Liver (tissue), 3 donors: ENCODE data around the gene PHLPP1.

Experiments
- CTCF ChIP-seq: fragments of 150-350 bp; IDR thresholded peaks from 2 replicates; pipeline ENCODE4 v1.5.1; 2017; ENCODE audit warnings: improper control_type of control experiment, low read depth, low read length; ENCODE audit not compliant: missing input control
- FOXA1 ChIP-seq: IDR thresholded peaks from 2 replicates; pipeline ENCODE4 v1.6.1; 2016; ENCODE audit warnings: antibody characterized with exemption
- GABPA ChIP-seq, 2 donors: IDR thresholded peaks in 1 of 2; conservative IDR thresholded peaks in 1 of 2; 2 replicates each; pipeline ENCODE4 v1.6.1; 2016; ENCODE audit warnings: antibody characterized with exemption in 2 of 2, mild to moderate bottlenecking in 1 of 2, moderate library complexity in 1 of 2
- RAD21 ChIP-seq, 2 donors: IDR thresholded peaks; 2 replicates each; pipeline ENCODE4 v1.6.1; 2016; ENCODE audit warnings: antibody characterized with exemption in 2 of 2, mild to moderate bottlenecking in 2 of 2
- donor health status: healthy.
- donor health status: healthy.

GRCh38 chr18:63005306-63005705, 290.0 kb downstream of the PHLPP1 start:
- TF ChIP-seq CTCF (no peak), FOXA1 (no peak), GABPA (IDR thresholded peaks at IDR 0.05 in 1 of 2, conservative IDR thresholded peaks at IDR 0.05 in 1 of 2) (no peak), RAD21 (IDR thresholded peaks at IDR 0.05) (no peak)
